T-helper 2 cell treated with Interferon-gamma antibody and Interleukin-4, amounts not matched to agents 100 ng/mL and 5 ng/mL, for 36 hours (primary cell): ENCODE measurements around the gene MCRIP1. TPM values are rescaled to one million over a fixed set of nuclear protein-coding genes. Genes with fewer than 3 reads are reported as not detected.

ENCODE experiments used
- intact Hi-C: fragments of 100-400 bp; cut with micrococcal nuclease; formaldehyde crosslinking; loops from one replicate; pipeline ENCODE4 v1.15.1; 2023
- total RNA-seq: library from RNA; stranded (reverse); gene quantifications from 2 replicates; pipeline ENCODE4 v1.2.3, GENCODE V29; 2022

Gene MCRIP1, protein sequence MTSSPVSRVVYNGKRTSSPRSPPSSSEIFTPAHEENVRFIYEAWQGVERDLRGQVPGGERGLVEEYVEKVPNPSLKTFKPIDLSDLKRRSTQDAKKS
- total RNA-seq = 36.5 and 37.3 TPM in 2 replicates

DNA sequence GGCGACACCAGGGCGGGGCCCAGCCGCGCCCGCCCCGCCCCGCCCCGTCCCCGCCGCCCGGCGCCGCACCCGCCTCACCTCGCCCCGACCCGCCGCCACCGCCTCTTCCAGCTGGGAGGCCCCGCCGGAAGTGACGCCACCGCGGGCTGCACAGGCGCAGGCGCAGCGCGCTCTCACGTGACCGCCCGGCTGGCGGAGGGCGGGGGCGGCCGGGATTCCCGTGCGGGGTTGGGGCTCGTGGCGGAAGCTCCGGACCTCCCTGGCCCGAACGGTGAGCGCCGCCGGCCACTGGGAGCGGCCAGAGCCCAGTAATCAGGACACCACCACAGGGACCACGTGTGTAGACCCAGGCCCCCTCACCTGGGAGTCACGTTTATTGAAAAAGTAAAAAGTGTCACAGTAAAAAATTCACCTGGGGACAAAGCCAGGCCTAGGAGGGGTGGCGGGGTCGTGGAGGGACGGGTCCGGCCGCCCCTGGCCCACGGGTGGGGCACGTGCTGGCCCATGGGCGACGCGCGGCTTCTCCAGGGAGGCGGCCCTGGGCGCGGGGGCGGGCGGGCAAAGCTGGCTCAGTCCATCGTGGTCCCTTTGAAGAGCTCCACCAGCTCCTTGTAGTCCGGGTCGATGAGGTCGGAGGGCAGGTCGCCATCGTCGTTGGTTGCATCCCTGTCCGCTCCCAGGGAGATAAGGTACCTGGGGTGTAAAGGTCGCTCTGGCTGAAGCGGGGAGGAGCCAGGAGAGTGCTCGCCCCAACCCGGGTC, at the start of gene MCRIP1:
MCRIP1 (minus strand) TSS at position 132 of the 761 bp plus-strand sequence. CDS start 8,785 bp downstream, outside the sequence.
- intact Hi-C loops = loop anchor here (1.0 to 5.0 kb wide), 2 partner anchors 27 to 121 kb away; partner anchors contain the start of genes P4HB and SLC25A10

DNA sequence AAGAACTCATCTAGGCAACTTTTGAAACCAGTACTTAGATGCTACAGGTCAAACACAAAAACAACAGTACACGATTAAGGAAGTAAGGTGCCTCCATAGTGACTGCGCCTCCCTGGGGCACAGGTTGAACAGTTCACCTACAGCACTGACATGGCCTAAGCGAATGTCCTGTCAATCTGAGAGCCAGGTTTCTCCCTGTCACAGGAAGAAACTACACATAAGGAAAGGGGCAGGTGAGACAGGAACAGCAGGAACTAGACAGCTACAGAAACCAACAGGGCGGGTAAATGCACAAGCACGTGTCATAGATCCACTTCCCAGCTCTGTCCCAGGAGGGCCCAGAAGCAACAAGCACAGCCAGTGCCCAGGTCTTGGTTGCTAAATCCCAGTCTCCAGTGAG, 46.0 kb upstream of the MCRIP1 start:
- intact Hi-C loops = no loop called here

DNA sequence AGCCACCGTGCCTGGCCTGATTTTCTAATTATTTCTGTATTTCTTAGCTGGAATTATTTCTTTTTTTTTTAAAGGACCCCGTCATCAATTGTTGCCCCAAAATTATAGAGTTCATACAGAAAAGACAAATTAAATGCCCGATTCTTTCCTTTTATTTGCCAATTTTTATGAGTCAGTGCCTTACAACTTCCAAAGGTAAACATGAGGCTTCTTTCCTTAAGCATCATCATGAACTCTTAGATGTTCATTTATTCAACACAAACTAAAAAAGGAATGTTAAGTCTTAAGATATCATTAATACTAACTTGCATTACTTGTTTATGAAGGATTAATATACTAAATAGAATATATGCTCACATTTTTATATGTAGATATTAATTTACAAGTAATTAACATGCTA, 45.2 kb upstream of the MCRIP1 start:
- intact Hi-C loops = no loop called here

DNA sequence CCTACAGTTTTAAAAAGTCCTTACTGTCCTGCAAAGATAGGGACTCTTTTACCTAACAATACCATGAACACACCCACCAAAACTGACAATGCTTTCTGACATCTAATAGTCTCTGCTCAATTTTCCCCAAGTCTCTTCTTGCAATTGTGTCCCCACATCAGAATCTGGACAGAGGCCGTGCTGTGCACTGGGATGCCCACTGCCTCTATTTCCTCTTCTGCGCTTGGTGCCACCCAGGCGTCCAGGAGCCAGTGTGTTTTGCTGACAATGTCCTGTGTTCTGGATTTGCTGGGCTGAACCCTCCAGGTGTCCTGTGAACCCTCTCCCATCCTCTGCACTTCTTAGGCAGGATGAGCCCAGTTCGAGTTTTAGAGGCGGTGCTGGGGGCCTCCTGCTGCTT, 44.5 kb upstream of the MCRIP1 start:
- intact Hi-C loops = no loop called here

DNA sequence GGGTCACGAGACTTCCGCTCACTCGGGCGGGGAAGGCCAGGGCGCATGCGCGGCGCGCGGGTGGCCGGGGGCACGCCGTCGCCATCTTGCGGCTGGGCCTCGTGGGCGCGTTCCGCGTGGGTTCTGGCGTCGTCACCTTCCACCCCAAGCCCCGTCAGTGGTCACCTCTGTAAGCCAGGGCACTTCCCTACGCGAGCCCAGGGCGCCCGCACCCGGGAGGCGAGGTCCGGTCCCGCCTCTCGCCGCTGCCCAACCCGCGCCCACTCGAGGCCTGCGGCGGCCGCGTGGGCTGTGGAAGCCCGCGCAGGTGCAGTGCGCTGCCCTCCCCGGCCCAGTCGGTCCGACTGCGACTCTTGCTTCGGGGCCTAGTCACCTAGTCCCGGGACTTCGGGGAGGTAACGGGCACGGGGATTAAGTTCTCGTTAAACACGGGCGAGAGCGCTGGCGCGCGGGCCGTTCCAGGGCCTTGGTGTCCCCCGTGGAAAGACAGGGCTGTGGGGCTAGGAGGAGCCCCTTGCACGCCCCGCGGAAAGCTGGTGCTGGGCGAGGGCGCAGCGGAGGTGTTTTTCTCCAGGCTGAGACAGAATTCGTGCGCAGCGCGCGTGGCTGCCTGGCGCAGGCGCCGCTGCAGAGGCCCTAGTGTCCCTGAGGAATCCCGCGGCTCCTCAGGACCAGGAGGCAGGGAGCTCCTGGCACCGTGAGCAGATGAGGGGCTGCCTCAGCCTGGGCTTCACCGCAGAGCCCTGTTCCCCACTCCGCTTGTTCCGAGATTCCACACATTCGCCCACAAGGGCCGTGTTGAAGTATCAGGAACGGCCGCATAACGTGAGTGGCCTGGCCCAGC, 38.5 kb upstream of the MCRIP1 start:
- intact Hi-C loops = loop anchor here (1.0 to 5.0 kb wide), 3 partner anchors 10 to 151 kb away; partner anchors contain the start of genes ALYREF, ANAPC11, CENPX and LRRC45

DNA sequence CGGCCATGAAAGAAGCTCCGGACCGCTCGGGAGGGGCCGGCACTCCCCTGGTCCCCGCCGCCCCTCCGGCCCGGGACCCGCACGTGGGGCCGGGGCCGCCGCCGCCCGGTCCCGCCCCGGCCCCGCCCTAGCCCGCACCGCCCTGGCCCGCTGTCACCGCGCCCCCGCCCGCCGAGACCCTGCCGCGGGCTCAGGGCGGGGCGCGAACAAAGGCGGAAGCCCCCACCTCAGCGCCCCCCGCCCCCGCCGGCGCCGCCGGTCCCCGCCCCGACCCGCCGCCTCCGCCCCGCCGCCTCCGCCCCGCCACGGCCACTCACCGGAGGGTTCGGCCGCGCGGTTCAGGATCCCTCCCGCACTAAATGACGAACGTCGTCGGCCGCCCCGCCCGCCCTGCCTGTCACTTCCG, 37.9 kb upstream of the MCRIP1 start, which contains the start of gene ARHGDIA:
ARHGDIA (minus strand) TSS at position 357 of the 406 bp plus-strand sequence. CDS start 1,407 bp downstream, outside the sequence.
- intact Hi-C loops = loop anchor here (1.0 to 5.0 kb wide), 4 partner anchors 10 to 151 kb away; partner anchors contain the start of genes ALYREF, ANAPC11, CENPX and LRRC45

DNA sequence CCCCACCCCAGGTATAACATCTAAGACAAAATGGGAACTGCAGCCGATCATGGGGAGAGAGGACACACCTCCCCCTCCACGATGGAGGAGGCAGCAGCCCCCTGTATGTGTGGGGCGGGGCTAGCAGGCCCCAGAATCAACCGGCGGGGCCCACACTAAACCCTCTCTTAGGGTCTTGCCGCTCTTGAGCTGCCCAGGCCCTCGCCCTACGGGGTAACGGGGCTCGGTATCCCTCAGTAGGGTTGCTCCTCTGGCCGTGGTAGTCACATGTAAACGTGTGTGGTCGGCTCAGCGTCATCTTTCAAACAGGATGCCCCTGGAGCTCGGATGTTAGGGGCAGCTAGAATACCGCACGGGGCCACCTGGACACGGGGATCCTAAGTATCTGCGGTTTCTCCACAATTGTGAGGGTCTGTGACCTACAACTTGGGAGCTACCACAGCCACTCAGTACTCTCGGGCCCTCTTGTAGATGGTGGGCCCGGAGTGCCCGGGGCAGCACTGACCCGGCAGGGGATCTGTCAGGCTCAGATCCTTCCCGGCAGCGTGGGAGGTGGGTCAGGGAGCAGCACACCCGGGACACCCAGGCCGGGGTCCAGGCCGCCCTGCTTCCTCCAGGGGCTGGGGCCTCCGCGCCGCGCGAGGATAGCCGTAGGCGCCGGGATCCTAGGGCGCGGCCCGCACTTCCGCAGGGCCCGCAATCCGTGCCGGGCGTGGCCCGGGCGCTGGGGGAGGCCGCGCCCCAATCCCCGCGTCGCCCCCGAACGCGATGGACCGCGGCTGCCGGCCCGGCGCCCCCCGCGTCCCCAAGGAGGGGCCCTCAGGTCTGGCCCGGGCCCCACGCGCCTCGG, 37.3 kb upstream of the MCRIP1 start:
- intact Hi-C loops = loop anchor here (1.0 to 5.0 kb wide), 2 partner anchors 41 to 152 kb away; partner anchors contain the start of genes CENPX, LRRC45 and PCYT2

DNA sequence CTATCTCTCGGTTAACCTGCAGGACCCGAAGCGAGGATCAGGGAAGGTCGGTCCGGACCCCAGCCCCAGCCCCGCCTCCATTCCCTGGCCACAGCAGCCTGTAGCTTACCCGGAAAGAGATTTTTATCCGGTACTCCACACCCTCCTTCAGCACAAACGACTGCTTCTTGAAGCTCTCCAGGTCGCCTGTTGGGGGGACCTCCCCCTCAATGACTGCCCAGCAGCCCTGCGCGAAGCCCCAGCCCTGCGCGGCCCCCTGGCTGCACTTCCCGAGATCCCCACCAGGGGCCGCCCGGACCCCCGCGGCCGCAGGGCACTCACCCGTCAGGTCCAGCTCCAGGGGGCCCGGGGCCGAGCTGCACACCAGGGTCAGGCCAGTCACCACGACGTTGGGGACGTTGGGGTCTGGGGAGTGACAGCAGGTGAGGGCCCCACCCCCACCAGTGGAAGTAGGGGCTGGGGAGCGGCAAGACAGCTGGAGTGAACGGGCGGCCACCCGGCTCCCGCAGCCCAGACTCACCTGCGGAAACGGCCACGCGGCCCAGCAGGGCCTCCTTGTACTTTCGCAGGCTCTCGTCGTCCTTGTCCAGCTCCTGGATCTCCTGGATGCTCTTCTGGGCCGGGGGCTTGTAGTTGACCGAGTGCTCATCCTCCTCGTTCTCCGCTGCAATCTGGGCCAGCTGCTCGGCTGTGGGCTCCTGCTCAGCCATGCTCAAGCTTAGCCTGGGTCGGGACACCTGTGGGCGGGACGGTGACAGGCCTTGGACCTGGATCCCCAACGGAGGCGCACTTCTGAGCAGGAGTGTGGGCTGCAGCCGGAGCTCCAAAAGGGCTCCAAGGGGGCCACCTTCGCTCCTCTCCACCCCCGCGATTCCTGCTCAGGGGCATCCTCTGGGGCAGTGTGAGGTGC, 36.4 kb upstream of the MCRIP1 start:
- intact Hi-C loops = loop anchor here (1.0 to 5.0 kb wide), 2 partner anchors 42 to 153 kb away; partner anchors contain the start of genes CENPX, LRRC45 and PCYT2

DNA sequence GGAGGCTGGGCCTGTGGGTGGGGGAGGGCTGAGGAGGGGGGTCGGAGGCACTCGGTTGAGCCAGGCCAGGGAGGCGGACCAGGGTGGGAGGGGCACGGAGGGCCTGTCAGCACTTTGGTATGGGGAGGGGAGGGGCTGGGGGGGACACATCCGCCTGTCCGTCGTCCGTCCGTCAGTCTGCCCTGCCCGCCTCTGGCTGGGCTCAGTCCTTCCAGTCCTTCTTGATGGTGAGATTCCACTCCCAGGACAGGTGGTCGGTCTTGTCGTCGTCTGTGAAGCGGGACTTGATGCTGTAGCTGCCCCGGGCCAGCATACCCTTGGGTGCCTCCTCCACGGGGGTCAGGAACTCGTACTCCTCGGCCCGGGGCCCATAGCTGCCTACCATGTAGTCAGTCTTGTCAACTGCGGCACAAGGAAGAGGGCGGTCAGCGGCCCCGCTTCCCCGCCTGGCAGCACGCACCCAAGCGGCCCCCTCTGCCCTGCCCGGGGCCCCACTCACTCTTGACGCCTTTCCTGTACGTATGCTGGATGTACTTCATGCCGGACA, 35.7 kb upstream of the MCRIP1 start:
- intact Hi-C loops = no loop called here

DNA sequence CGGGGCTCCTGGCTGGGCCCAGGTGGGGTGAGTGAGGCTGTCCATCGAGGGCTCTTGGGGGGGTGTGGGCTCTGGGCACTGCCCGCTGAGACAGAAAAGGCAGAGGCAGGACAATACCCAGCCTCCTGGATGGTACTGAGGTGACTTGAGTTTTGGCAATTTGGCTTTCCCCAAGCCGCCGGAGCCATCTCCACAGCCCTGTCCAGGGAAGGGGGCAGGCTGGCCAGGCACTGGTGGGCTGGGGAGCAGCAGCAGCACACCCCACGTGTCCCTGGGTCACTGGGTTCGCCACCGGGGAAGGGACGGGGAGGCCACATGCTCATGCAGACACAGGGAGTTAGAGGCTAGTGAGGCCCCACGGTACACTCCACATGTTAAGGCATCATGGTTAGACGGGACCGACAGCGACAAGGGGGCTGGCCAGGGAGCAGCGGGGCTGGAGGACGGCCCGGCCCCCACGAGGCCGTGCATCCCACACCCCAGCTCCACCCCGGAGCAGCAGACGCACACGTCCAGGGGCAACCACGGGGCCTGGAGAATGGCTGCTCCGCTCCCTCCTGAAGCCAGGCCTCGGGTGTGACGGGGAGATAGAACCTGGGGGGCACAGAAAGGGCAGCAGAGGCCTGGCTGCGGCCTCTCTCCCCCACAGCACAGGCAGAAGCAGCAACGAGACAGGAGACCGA, 35.0 kb upstream of the MCRIP1 start:
- intact Hi-C loops = no loop called here

DNA sequence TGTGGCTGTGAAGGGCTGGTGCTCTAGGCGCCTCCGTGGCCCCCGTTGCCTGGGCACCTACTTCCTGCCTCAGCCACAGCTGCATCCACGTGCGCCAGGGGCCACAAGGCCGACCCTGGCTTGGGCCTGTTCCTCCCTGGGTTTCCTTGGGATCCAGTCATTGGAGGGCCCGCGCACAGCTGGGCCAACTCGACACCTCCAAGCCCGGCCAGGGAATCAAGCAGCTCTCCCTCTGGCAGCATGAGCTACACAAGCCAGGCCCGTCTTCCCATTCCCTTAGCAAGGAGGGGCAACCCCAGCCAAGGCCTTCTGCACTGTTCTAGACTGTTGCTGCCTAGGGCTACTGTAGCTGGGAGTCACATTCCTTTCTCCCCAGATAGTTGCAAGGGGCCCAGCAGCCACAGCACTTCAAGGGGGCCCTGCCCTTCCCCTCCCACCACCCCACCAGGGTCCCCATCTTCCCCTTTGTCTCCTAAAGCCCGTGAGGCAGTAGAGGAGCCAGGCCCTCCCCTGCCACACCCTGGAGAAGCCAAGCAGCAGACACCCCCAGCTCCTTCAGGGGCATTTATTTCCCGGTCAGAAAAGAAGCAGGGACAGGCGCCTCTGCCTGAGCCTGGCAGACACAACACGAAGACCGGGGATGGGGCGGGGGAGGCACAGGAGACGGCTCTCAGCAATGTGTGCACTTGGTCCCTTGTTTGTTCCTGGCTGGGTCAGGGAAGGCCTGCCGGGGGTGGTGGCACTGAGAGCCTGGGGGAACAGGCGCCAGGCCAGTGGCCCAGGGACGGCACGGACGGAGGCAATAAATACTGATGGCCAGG, 34.3 kb upstream of the MCRIP1 start:
- intact Hi-C loops = no loop called here

DNA sequence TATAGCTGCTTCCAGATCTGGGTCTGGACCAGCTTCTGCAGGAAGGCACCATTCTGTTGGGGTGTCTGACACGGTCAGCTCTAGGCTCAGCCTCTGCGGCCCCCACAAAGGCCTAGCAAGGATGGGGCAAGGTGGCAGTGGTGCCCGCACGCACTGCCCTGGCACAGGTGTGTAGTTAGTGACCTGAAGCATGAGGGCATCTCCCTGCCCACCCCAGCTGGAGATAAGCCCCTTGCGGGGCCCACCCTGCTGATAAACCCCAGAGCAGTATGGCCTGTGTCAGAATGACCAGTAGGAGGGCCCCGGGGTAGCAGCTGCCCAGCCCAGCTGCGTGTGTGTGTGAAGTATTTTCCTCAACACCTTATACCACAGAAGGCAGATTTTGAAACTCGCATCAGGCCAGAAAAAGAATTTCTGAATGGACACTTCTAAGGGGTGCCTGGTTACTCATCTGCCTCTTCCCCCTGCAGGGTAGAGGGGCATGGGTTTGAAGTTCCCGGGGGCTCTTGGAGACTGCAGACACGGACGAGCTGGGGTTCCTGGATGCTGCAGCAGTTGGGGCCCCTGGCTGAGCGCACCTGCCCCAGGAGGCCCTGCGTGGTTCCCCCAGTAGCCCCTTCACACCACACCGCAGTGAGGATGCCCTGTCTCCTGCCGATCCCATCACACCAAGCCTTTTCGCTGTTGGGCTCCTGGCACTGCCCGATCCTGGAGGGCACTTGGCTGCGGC, 33.5 kb upstream of the MCRIP1 start:
- intact Hi-C loops = no loop called here

DNA sequence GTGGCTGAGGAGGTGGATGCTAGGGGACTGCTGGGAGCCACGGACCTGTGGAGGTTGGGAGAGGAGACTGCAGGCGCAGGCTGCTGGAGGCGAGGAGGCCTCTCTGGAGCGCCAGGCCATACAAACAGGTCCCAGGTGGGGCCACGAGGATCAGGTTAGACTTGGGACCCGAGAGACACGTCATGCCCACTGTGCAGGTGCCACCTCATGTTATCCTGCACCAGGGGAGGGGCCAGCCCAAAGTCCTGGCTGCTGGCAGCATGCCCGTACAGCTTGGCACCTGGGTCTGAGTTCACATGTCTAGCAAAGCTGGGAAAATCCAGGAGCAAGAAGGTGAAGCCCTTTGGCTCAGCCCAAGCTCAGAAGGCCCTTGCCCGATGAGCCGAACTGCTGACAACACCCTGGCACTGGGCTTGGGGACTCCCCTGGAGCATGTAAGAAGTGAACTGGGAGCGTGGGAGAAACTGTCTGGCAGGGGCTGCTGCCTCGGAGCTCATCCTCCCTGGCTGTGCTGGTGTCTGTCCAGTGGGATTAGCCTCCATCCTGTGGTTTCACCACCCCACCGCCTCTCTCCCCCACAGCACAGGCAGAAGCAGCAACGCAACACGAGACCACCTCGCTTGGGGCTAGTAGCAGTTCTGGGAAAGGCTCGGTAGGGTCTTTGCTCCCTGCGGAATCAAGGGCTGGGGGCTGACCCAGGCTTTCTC, 32.8 kb upstream of the MCRIP1 start:
- intact Hi-C loops = no loop called here

DNA sequence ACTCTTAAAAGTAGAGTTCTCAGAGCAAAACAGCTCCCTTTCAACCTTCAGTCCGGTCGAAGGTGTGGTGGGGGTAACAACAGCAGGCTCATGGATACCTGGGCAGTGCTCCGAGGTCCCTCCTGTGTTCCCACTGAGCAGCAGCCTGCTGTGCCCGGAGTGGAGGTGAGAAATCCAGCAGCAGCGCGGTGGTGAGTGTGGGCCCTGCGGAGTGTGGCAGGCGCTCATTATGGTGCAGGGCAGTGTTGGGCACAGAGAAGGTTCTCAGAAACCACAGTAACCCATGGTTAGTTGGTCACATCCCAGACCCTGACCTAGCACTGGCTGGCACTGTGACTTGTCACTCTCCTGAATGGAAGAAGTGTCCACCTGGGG, 32.3 kb upstream of the MCRIP1 start:
- intact Hi-C loops = no loop called here

DNA sequence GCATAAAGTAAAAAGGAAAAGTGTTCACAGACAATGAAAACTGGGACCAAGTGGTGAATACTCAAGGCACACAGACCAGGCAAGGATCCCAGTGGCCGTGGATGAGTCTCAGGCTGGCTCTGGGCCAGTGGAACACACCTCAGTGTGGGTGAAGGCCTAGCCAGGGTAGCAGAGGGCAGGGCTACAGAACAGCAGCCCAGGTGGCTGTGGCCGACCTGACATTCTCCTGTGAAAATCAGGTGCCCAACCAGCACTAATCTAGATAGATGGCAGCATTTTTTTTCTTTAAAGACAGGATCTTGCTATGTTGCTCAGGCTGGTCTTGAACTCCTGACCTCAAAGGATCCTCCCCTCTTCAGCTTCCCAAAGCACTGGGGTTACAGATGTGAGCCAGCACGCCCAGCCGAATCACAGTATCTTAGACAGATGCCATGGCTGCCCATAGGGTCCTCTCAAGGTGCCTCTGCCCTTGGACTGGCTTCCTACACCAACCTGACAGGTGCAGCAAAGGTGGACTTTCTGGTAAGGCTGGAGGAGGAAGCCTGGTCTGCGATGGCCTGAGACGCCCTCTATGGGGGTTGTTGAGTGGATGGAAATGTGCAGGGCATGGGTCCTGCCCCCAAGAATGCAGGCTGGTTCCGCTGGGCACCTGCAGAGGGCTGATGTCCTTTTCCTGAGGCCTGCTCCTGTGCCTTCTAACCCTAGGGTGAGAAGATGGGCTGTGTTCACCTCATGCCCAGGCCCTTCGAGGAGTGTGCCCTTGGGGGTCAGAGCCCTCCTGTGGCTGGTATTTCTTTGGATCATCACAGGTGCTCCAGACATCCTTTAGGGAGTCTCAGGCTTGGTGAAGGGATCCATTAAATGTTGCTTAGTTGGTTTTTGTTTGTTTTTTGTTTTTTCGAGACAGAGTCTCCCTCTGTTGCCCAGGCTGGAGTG, 31.0 kb upstream of the MCRIP1 start:
- intact Hi-C loops = loop anchor here (5.0 kb wide), 2 partner anchors 152 to 352 kb away; partner anchors contain the start of genes ACTG1 and SLC25A10
